GM18526 (cell line): ENCODE measurements around the gene TTLL1.

Experiments
- POLR2A ChIP-seq: IDR thresholded peaks from 3 replicates; pipeline ENCODE4 v1.6.1; 2011; ENCODE audit not compliant: insufficient read length; ENCODE audit errors: extremely low read depth

TTLL1 gene

GRCh38 chr22:43094085-43094484 lies 4.9 kb upstream of the TTLL1 start:
- no peak for TF ChIP-seq POLR2A

- no peak for TF ChIP-seq POLR2A
Measured at GRCh38 chr22:43092085-43092484, 2.9 kb upstream of the TTLL1 start.

DNA sequence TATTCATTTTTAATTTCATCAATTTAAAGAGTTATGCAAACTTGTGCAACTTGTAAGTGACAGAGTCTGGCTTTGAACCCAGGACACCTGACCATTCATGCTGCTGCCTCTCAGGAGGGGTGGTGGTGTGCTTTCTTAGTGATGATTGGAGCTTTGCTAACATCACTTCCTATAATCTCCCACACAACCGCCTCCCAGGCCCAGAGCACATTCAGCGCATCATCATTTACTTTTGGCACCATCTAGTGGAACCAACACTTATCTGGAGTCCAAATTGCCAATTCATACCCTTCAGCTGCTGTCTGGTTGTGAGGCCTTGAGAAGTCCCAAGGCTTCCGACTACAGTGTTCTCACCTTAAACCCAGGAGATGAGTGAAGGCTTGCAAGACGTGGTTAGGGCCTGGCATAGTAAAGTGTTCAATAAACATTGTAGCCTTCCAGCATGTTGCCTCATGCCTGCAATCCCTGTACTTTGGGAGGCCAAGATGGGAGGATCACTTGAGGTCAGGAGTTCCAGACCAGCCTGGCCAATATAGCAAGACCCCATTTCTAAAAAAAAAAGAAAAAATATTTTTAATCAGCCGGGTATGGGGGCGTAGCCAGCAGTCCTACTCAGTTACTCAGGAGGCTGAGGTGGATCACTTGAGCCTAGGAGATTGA lies 1.1 kb upstream of the TTLL1 start:
- TF ChIP-seq POLR2A = no peak

- no peak for TF ChIP-seq POLR2A
Measured at GRCh38 chr22:43088627-43088983, 586 bp downstream of the TTLL1 start.

DNA sequence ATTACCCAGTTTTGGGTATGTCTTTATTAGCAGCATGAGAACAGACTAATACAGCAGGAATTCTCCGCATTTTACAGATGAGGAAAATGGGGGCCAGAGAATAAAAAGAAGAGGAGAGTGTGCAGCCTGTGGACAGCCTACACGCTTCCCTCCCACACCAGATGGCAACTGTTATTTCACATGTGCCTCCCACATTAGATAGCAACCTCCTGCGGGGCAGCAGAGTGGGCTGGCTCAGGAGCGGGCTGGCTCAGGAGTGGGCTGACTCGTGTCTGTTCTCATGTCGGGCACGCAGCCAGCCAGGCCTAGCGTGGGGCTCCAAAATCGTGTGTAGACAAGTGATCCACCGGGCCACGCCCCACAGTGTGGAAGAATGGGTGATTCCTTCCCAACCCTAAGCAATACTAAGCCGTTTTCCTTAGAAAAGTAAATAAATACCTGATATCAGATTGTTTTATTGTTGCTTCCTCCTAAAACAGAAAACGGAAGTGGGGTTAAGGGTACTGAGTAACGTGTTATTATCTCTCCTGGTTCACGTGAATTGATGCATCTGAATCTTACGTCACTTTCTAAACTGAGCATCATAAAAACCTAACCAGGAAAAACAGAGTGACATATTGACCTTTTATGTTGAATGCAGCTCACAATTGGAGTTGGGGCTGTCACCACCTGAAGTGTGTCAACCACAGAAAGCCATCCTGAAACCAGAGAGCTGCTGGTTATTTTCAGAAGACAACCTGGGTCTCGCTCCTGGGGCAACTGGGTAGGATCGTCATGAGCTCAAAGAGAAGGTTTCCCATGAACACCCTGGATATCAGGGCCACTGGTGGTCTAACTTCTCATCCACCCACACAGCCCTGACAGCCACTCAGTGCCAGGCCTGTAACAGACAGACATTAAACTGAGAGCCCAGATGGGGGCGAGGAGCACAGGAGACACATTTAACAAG lies 3.3 kb downstream of the TTLL1 start:
- TF ChIP-seq POLR2A = no peak

- no peak for TF ChIP-seq POLR2A
Measured at GRCh38 chr22:43081968-43082367, 7.2 kb downstream of the TTLL1 start.

GRCh38 chr22:43080616-43081015 lies 8.6 kb downstream of the TTLL1 start:
- no peak for TF ChIP-seq POLR2A

- TF ChIP-seq POLR2A = no peak
Measured at GRCh38 chr22:43079742-43080141, 9.4 kb downstream of the TTLL1 start.

DNA sequence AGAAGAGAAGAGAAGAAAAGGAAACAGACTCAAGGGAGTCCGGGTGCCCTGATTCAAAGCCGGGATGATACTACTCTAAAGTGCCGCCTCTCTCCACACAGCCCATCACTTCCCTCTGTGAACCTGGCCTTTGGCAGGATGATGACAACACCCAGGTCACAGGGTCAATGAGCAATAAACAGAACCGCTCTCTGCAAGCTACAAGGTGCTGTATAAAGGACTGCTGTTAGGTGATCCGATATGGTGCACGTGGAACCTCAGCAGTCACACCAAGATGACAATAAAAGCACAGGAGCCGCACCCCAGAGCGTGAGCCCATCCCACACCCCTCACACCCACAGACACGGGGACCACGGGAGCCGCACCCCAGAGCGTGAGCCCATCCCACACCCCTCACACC lies 10.7 kb downstream of the TTLL1 start:
- no peak for TF ChIP-seq POLR2A

GRCh38 chr22:43077121-43077877 lies 11.9 kb downstream of the TTLL1 start:
- no peak for TF ChIP-seq POLR2A

GRCh38 chr22:43066844-43067385 lies 22.3 kb downstream of the TTLL1 start:
- no peak for TF ChIP-seq POLR2A

DNA sequence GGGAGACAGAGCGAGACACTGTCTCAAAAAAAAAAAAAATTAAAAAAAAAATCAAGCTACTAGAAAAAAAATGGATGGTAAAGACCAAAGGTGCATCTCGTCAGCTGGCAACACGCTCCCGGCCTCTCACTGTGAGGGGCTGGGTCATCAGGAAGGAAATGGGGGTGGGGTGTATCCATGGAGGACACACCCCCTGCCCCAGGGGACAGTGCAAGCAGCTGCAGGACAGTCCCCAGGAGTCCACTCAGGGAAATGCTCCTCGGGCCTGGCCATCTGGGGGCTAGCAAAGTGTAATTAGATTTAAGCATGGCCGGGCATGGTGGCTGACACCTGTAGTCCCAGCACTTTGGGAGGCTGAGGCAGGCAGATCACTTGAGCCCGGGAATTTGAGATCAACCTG lies 23.1 kb downstream of the TTLL1 start:
- no peak for TF ChIP-seq POLR2A

DNA sequence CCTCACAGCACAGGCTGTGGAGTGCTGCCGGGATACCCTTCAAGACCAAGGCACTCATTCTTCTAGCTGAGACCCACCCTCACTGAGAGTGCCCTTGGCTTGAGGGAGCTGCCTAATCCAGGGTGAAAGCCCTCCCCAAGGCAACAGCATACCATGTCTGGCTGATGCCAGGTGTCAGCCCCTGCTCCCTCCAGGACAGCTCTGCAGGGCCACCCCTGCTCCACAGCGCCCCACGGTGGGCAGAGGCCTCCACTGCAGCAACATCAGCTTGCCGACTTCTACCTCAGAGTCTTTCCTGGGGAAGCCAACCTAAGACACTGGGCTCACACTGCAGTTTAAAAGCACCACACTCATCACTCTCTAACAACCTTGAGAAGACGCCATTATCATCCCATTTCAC lies 29.0 kb downstream of the TTLL1 start:
- no peak for TF ChIP-seq POLR2A

DNA sequence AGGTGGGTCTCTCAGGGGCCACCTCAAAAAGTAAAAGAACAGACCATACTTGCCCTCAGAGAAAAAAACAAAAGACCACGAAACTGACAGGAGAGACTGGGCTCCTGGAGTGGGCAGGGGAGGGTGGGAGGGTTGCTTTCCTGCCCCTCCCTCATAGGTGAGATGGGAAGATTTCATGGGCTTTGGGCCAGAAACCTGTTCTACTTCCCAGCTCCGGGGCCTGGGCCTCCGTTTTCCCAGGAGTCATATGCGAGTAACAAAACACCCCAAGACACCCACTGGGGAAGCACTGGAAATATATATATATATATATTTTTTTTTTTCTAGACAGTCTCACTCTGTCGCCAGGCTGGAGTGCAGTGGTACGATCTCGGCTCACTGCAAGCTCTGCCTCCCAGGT lies 31.6 kb downstream of the TTLL1 start:
- no peak for TF ChIP-seq POLR2A

DNA sequence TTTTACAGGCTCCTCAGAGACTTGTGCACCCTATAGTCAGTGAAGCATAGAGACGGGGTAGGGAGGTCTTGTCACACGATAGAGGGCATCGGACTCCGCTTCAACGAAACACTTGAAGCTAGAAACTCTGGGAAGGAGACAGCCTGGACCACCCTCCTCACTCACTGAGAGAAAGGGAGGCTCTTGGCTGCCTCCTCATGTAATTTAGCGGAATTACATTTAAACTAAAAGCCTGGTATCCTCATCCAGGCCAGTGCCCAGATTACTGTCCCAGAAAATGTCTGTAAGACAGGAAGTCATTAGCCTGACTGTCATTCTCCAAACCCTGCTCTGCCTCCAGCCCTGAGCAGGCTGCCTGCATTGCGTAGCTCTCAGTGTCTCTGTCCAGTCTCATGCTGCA lies 36.0 kb downstream of the TTLL1 start:
- no peak for TF ChIP-seq POLR2A
